ENCODE data around the gene SIRPB2. TPM values are rescaled to one million over a fixed set of nuclear protein-coding genes. Genes with fewer than 3 reads are reported as not detected.

SIRPB2 gene
- total RNA-seq, 1 donor from 2014 or later, result not detected

DNA sequence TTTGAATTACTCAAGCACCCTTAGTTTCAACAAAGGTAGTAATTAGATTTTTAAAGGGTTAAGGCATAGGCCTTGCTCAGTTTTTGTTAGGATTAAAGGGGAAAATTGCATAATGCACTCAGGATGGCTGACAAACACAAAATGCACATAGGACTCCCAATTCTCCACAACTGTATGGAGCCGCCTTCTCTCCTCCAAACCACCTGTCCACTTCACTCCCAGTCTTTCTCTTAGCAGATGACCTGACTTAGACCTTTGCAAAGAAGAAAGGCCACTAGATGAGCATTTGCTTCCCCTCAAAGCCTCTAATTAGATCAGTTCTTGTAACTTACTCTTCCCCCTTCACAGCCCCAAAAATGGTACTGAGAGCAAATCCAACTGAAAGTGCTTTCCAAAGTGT lies 44.7 kb downstream of the SIRPB2 start:
- Mint-ChIP-seq H3K36me3 (peaks cover 32% of the 10 kb centered on the region), H3K27me3 (ENCODE audit: low read depth) (no peaks in the 10 kb centered on the region), H3K4me3 (no peak overlapping the region), H3K27ac (no peak overlapping the region), H3K9me3 (no peaks in the 10 kb centered on the region), H3K4me1 (no peaks in the 10 kb centered on the region)
- DNase-seq (ENCODE audit: low spot score in 2 of 2, unreplicated experiment in 2 of 2), result no peak
- TF ChIP-seq, protein P1, sequence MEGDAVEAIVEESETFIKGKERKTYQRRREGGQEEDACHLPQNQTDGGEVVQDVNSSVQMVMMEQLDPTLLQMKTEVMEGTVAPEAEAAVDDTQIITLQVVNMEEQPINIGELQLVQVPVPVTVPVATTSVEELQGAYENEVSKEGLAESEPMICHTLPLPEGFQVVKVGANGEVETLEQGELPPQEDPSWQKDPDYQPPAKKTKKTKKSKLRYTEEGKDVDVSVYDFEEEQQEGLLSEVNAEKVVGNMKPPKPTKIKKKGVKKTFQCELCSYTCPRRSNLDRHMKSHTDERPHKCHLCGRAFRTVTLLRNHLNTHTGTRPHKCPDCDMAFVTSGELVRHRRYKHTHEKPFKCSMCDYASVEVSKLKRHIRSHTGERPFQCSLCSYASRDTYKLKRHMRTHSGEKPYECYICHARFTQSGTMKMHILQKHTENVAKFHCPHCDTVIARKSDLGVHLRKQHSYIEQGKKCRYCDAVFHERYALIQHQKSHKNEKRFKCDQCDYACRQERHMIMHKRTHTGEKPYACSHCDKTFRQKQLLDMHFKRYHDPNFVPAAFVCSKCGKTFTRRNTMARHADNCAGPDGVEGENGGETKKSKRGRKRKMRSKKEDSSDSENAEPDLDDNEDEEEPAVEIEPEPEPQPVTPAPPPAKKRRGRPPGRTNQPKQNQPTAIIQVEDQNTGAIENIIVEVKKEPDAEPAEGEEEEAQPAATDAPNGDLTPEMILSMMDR (IDR thresholded peaks at IDR 0.05; ENCODE audit: unreplicated experiment), result no peak

DNA sequence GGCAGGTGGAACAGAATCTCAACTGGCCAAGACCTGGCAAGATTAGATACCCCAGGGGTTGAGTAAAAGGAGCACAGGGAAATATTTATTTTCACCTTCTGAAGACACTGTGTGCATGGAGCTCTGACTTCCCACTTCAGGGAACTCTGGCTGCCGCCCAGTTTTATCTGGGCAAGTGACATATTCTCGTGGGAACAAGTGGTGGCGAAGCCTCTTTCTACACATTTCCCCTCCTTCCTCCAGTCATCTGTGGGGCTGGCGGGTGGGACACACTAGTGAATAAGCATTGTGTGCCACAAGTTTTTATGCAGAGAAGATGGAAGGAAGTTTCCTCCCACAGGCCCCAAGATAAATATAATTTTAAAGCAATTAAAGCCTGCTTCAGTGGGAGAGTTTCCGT lies 48.1 kb downstream of the SIRPB2 start:
- Mint-ChIP-seq H3K9me3 (no peaks in the 10 kb centered on the region), H3K4me1 (no peaks in the 10 kb centered on the region), H3K4me3 (no peak overlapping the region), H3K36me3 (peaks cover 25% of the 10 kb centered on the region), H3K27ac (no peak overlapping the region), H3K27me3 (ENCODE audit: low read depth) (no peaks in the 10 kb centered on the region)
- TF ChIP-seq, protein P1 (IDR thresholded peaks at IDR 0.05; ENCODE audit: unreplicated experiment), result no peak
- no peak for DNase-seq (ENCODE audit: low spot score in 2 of 2, unreplicated experiment in 2 of 2)

DNA sequence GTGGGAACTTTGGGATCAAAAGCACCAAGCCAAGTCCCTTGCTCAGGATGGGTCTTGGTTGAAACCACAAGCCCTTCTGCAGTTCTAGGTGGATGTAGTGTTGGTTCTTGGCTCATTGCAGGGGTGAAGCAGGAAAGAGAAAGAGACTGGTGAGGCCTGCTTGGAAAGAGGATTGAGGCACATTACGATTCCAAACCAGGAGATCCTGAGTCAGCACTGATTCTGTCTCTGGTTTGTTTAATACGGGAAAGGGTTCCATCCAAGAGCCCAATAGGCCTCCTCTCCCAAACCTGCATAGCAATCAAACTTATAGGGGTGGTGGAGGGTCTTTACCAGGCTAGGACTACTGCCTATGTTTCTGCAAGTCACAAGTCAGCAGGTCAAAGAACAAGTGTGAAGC lies 48.9 kb downstream of the SIRPB2 start:
- no peaks in the 10 kb centered on the region for H3K9me3 Mint-ChIP-seq
- no peak for DNase-seq (ENCODE audit: low spot score in 2 of 2, unreplicated experiment in 2 of 2)
- no peaks in the 10 kb centered on the region for H3K27me3 Mint-ChIP-seq (ENCODE audit: low read depth)
- TF ChIP-seq, protein P1 (IDR thresholded peaks at IDR 0.05; ENCODE audit: unreplicated experiment), result no peak
- no peak overlapping the region for H3K4me3 Mint-ChIP-seq
- H3K36me3 Mint-ChIP-seq, result peaks cover 23% of the 10 kb centered on the region
- H3K4me1 Mint-ChIP-seq, result no peaks in the 10 kb centered on the region
- no peak overlapping the region for H3K27ac Mint-ChIP-seq

DNA sequence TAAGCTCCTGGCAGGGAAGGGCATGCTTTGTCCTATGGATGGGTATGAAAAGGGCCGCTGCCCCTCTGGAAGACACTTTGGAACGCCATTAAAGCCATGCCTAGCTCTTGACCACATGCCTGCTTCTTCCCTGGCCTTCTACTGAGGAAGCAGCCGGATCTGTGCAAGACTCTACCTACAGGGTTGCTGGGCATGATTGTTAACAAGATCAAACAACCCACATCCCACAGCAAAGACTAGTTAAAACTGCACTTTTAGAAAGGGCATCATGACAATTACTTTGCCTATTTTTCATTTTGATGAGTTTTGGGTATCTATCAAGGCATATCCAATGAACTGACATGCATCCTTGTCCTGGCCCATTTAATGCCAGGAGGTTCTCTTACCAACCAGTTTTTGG lies 50.1 kb downstream of the SIRPB2 start:
- no peak overlapping the region for H3K27ac Mint-ChIP-seq
- DNase-seq (ENCODE audit: low spot score in 2 of 2, unreplicated experiment in 2 of 2), result no peak
- H3K36me3 Mint-ChIP-seq, result peaks cover 18% of the 10 kb centered on the region
- TF ChIP-seq, protein P1 (IDR thresholded peaks at IDR 0.05; ENCODE audit: unreplicated experiment), result no peak
- no peaks in the 10 kb centered on the region for H3K27me3 Mint-ChIP-seq (ENCODE audit: low read depth)
- H3K4me3 Mint-ChIP-seq, result no peak overlapping the region
- no peaks in the 10 kb centered on the region for H3K9me3 Mint-ChIP-seq
- no peaks in the 10 kb centered on the region for H3K4me1 Mint-ChIP-seq

DNA sequence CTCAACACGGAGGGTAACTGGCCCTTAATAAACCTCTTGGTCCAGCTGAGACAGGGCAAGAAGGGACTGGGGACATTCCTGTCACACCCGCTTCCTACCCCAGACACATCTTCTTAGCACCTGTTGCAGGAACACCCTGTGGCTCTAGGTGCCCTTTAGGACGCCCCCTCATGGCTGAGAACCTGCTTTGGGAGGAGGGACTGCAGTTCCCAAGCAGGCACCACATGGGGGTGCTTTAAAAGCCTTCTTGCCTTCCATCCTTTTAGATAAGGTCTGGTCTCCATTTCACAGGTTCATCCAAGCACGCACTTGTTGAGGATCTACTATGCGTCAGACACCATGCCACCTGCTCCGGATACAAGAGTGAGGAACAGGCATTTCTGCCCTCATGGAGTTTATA lies 51.2 kb downstream of the SIRPB2 start:
- Mint-ChIP-seq H3K9me3 (no peaks in the 10 kb centered on the region), H3K4me3 (no peak overlapping the region)

More for the DNA sequence above, 51.2 kb downstream of the SIRPB2 start:
- Mint-ChIP-seq H3K36me3 (peaks cover 12% of the 10 kb centered on the region), H3K27me3 (ENCODE audit: low read depth) (no peaks in the 10 kb centered on the region), H3K4me1 (no peaks in the 10 kb centered on the region), H3K27ac (no peak overlapping the region)
- TF ChIP-seq, protein P1 (IDR thresholded peaks at IDR 0.05; ENCODE audit: unreplicated experiment), result no peak
- DNase-seq (ENCODE audit: low spot score in 2 of 2, unreplicated experiment in 2 of 2), result no peak
